Vagina (tissue), 2 donors: ENCODE measurements around the gene ZNF48. TPM values are rescaled to one million over a fixed set of nuclear protein-coding genes. Genes with fewer than 3 reads are reported as not detected.
A peak's percentile ranks its signal among the peaks of the same experiment; 100 is the strongest.

Experiments used
- DNase-seq, 2 donors: peaks; one replicate each; pipeline ENCODE4 v3.0.0-alpha.2; 2017; ENCODE audit errors: extremely low spot score in 2 of 2
- H3K27ac ChIP-seq: fragments of 200-600 bp; sonication (generic); one replicate; pipeline ENCODE4 v1.5.1; 2019
- H3K27me3 ChIP-seq: fragments of 200-600 bp; sonication (generic); one replicate; pipeline ENCODE4 v1.5.1; 2019
- H3K36me3 ChIP-seq, 2 donors: fragments of 200-600 bp; sonication (generic); one replicate each; pipeline ENCODE4 v1.5.1; 2017 to 2019
- H3K4me1 ChIP-seq: fragments of 200-600 bp; sonication (generic); one replicate; pipeline ENCODE4 v1.5.1; 2019
- H3K4me3 ChIP-seq, 2 donors: fragments of 200-600 bp; sonication (generic); 1 replicate in 1 of 2; 2 replicates in 1 of 2; pipeline ENCODE4 v1.5.1; 2016 to 2019
- H3K9me3 ChIP-seq: fragments of 200-600 bp; sonication (generic); one replicate; pipeline ENCODE4 v1.5.1; 2019
- POLR2A ChIP-seq, 2 donors: fragments of 450-650 bp; IDR thresholded peaks; one replicate each; pipeline ENCODE4 v1.6.1; 2017; ENCODE audit warnings: antibody characterized with exemption in 2 of 2, mild to moderate bottlenecking in 2 of 2, moderate library complexity in 2 of 2
- POLR2AphosphoS5 ChIP-seq, 2 donors: sonication (generic); formaldehyde crosslinking; IDR thresholded peaks; one replicate each; pipeline ENCODE4 v1.9.0; 2017; ENCODE audit warnings: antibody characterized with exemption in 2 of 2, mild to moderate bottlenecking in 2 of 2, low read depth in 1 of 2; ENCODE audit not compliant: insufficient read depth in 1 of 2
- intact Hi-C: fragments of 100-400 bp; cut with DNase I; formaldehyde crosslinking; loops from one replicate; pipeline ENCODE4 v1.15.1; 2023
- total RNA-seq: library from RNA; depleted of rRNA; stranded (reverse); fragments of >200 nt; gene quantifications from one replicate; pipeline ENCODE4 v1.2.3, GENCODE V29; 2016
- TF ChIP-seq, protein P1 (sequence below), 3 experiments: fragments of 450-650 bp in 2 of 3; fragments of 200-600 bp in 1 of 3; sonication (generic) in 1 of 3; IDR thresholded peaks; one replicate each; pipeline ENCODE4 v1.5.1; 2017 to 2019; ENCODE audit warnings: antibody characterized with exemption in 3 of 3, mild to moderate bottlenecking in 2 of 3, moderate library complexity in 2 of 3

The ZNF48 gene
- total RNA-seq, 1 donor from 2014 or later = 3.4 TPM

DNA sequence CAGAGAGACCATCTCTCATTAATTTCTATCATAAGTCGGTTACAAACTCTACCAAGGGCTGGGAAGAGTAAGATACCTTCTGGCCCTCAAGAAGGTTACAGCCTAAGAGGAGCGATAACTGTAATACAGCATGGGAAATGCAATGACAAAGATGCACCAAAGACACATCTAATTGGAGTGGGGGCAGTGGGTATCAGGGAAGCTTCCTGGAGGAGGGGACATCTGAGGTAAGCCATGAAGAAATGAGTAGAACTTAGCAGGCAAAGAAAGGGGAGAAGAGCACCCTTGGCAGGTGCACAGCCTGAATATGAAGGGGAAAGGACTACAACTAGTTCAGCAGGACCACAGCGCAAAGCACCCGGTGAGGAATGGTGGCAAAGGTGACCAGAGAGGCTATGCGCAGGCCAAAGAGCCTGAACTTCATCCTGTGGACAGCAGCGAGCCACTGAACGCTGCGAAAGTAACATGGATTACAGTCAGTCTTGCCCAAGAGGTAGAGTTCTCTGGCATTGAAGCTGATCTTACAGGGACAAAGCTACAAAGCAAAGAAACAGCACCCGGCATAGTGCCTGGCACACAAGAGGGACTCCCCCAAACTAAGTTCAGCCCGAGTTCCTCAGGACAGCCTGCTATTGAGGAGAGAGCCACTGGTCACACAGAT is 27.7 kb upstream of the ZNF48 start:
- peak overlapping the region; percentile 80 for H3K27ac ChIP-seq
- H3K4me1 ChIP-seq = peaks cover 56% of the 10 kb centered on the region
- H3K27me3 ChIP-seq = no peaks in the 10 kb centered on the region
- peak overlapping the region; percentile 92 to 93 for H3K4me3 ChIP-seq
- no peaks in the 10 kb centered on the region for H3K9me3 ChIP-seq
- peaks cover 0 to 9% of the 10 kb centered on the region in 2 donors for H3K36me3 ChIP-seq
- intact Hi-C loops = no loop called here
- TF ChIP-seq POLR2AphosphoS5 (IDR thresholded peaks at IDR 0.05; ENCODE audit: insufficient read depth in 1 of 2, low read depth in 1 of 2) (no peak), POLR2A (IDR thresholded peaks at IDR 0.05) (no peak)
- TF ChIP-seq, protein P1, sequence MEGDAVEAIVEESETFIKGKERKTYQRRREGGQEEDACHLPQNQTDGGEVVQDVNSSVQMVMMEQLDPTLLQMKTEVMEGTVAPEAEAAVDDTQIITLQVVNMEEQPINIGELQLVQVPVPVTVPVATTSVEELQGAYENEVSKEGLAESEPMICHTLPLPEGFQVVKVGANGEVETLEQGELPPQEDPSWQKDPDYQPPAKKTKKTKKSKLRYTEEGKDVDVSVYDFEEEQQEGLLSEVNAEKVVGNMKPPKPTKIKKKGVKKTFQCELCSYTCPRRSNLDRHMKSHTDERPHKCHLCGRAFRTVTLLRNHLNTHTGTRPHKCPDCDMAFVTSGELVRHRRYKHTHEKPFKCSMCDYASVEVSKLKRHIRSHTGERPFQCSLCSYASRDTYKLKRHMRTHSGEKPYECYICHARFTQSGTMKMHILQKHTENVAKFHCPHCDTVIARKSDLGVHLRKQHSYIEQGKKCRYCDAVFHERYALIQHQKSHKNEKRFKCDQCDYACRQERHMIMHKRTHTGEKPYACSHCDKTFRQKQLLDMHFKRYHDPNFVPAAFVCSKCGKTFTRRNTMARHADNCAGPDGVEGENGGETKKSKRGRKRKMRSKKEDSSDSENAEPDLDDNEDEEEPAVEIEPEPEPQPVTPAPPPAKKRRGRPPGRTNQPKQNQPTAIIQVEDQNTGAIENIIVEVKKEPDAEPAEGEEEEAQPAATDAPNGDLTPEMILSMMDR (IDR thresholded peaks at IDR 0.05) = no peak
- DNase-seq = no peak

DNA sequence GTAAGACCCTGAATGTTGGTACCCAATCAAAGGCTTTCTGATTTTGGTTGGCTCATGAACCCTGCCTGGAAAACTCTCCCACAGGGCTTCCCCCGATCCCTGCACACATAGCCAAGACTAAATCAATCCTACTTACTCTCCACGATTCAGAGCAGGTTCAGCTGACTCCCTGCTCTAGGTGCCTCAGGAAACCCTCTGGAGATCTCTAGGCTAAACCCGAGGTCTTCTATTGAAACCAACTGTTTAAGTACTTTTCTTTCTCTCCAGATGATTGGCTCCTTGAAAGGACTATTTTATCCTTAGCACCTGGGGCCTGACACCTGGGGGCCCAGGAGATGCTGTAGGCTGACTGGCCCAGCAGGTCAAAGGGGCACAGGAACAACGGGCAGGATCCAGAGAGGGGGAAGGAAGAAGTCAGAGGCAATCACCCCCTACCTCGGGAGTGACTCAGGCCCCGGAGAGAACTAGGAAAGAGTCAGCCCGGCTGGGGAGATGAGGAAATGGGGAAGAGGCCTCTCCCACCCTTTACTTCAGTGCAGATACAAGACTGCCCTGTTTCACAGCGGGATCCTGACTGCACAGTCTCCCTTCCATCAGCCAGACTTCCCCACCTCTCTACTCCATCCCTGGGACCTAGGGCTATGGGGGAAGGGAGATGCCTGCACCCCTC is 27.0 kb upstream of the ZNF48 start:
- H3K27ac ChIP-seq = peak overlapping the region; percentile 80

DNA sequence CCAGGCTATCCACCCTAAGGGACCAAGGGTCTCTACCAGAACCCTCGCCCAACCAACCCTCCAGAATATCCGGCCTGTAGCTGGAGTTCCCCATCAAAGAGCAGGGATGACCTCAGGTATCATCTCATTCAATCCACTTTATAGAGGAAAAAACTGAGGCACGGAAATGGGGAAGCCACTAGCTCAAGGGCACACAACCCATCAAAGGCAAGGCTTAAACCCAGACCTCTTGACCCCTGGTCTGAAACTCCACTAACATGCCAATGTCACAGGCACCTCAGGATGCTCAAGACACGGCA is 26.5 kb upstream of the ZNF48 start:
- TF ChIP-seq POLR2AphosphoS5 (IDR thresholded peaks at IDR 0.05; ENCODE audit: insufficient read depth in 1 of 2, low read depth in 1 of 2) (no peak), POLR2A (IDR thresholded peaks at IDR 0.05) (no peak)
- TF ChIP-seq, protein P1 (IDR thresholded peaks at IDR 0.05) = no peak
- intact Hi-C loops = no loop called here
- H3K27ac ChIP-seq = peak overlapping the region; percentile 80
- H3K9me3 ChIP-seq = no peaks in the 10 kb centered on the region
- peaks cover 0 to 9% of the 10 kb centered on the region in 2 donors for H3K36me3 ChIP-seq
- peak overlapping the region; percentile 92 to 93 for H3K4me3 ChIP-seq
- H3K27me3 ChIP-seq = no peaks in the 10 kb centered on the region
- no peak for DNase-seq
- H3K4me1 ChIP-seq = peaks cover 56% of the 10 kb centered on the region

More for the DNA sequence above, 27.0 kb upstream of the ZNF48 start:
- intact Hi-C loops = no loop called here
- Histone ChIP-seq H3K4me3 (peak overlapping the region; percentile 92 to 93), H3K27me3 (no peaks in the 10 kb centered on the region), H3K9me3 (no peaks in the 10 kb centered on the region), H3K36me3 (peaks cover 0 to 9% of the 10 kb centered on the region in 2 donors), H3K4me1 (peaks cover 56% of the 10 kb centered on the region)
- no peak for DNase-seq
- TF ChIP-seq POLR2A (IDR thresholded peaks at IDR 0.05) (no peak), POLR2AphosphoS5 (IDR thresholded peaks at IDR 0.05; ENCODE audit: insufficient read depth in 1 of 2, low read depth in 1 of 2) (no peak)
- TF ChIP-seq, protein P1 (IDR thresholded peaks at IDR 0.05) = no peak

DNA sequence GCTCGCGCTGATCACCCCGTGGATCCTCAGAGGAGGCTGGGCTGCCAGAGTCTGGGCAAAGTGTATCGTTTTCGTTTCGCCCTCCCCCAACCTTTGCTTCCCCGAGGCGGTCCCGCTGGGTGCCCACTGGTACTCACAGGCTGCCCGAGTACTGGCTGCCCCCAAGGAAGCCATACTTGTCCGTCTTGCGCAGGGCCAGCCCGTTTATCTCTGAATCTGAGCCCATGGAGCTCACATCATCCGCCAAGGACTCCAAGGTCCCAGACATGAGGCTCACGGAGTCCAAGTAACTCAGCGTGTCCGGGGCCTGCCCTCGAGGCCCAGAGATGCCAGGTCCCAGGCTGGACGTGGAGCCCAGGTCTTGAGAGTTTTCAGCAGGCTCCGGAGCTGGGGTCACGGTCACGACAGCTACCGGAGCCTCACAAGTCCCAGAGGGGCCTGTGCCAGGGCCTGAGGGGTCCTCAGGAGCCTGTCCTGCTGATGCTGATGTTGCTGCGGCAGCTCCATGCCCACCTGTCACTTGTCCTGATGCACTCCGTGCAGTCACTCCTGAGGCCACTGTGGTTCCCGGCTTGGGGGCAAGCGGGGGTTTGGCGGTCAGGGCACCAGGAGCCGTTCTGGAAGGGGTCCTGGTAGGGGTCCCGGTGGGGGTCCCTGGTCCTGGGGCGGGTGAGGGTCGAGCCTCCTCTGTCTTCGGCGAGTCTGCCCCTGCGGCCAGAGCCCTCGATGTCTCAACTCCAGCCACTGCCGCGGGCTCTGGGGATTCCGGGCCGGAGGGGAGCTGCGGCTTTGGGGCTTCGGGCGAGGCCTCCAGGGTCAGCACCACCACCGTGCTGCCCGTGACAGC is 25.9 kb upstream of the ZNF48 start:
- Histone ChIP-seq H3K36me3 (peaks cover 0 to 9% of the 10 kb centered on the region in 2 donors), H3K4me3 (peak overlapping the region; percentile 92 to 93), H3K27ac (peak overlapping the region; percentile 80), H3K4me1 (peaks cover 56% of the 10 kb centered on the region), H3K27me3 (no peaks in the 10 kb centered on the region), H3K9me3 (no peaks in the 10 kb centered on the region)
- intact Hi-C loops = no loop called here
- DNase-seq = peak in 1 of 2 donors; percentile 90
- TF ChIP-seq, protein P1 (IDR thresholded peaks at IDR 0.05) = no peak
- TF ChIP-seq POLR2A (IDR thresholded peaks at IDR 0.05) = no peak
- no peak for TF ChIP-seq POLR2AphosphoS5 (IDR thresholded peaks at IDR 0.05; ENCODE audit: insufficient read depth in 1 of 2, low read depth in 1 of 2)
